HG03039 (cell line): ENCODE measurements around the gene ATG4A.

Source experiments
- ATAC-seq: cut with Tn5 transposase; IDR thresholded peaks from one replicate; pipeline ENCODE4 v1.9.1; 2021; ENCODE audit warnings: mild to moderate bottlenecking, moderate library complexity; ENCODE audit not compliant: unreplicated experiment

Gene ATG4A

GRCh38 chrX:108167211-108167872 lies 75.8 kb downstream of the ATG4A start:
- no peak for ATAC-seq

- ATAC-seq: no peak
Observed at GRCh38 chrX:108168961-108169740, 77.6 kb downstream of the ATG4A start.

GRCh38 chrX:108169768-108170167 lies 78.2 kb downstream of the ATG4A start:
- ATAC-seq: no peak

- ATAC-seq: no peak
Observed at GRCh38 chrX:108171671-108172070, 80.1 kb downstream of the ATG4A start.

GRCh38 chrX:108173874-108174273 lies 82.3 kb downstream of the ATG4A start:
- no peak for ATAC-seq

GRCh38 chrX:108177351-108178142 lies 86.0 kb downstream of the ATG4A start:
- no peak for ATAC-seq

GRCh38 chrX:108178143-108178498 lies 86.5 kb downstream of the ATG4A start:
- no peak for ATAC-seq

GRCh38 chrX:108186811-108187210 lies 95.2 kb downstream of the ATG4A start:
- ATAC-seq: no peak

- no peak for ATAC-seq
Observed at GRCh38 chrX:108198420-108198819, 106.8 kb downstream of the ATG4A start.

GRCh38 chrX:108199041-108199440 lies 107.5 kb downstream of the ATG4A start:
- no peak for ATAC-seq

GRCh38 chrX:108199691-108200090 lies 108.1 kb downstream of the ATG4A start:
- ATAC-seq: no peak

GRCh38 chrX:108203540-108203939 lies 112.0 kb downstream of the ATG4A start:
- ATAC-seq: no peak
